IPS DF 6.9 (cell line): ENCODE measurements around the gene ZNG1C.
"Not testable (repeated sequence)": the region's sequence is repeated elsewhere in the genome, so short reads cannot be mapped to it uniquely, and the experiment has no call there.

ENCODE experiments used
- DNase-seq: peaks from one replicate; pipeline ENCODE4 v3.0.0-alpha.2; 2013; ENCODE audit warnings: low read depth, low spot score
- H3K27ac ChIP-seq: one replicate; pipeline ENCODE4 v1.5.1; 2013; ENCODE audit warnings: low read length, control low read depth
- H3K27me3 ChIP-seq: 2 replicates; pipeline ENCODE4 v1.6.1; 2013; ENCODE audit warnings: mild to moderate bottlenecking, low read length; ENCODE audit not compliant: control insufficient read depth, insufficient read depth
- H3K36me3 ChIP-seq: 2 replicates; pipeline ENCODE4 v1.6.1; 2013; ENCODE audit warnings: low read length; ENCODE audit not compliant: control insufficient read depth, insufficient read depth
- H3K4me1 ChIP-seq: 2 replicates; pipeline ENCODE4 v1.6.1; 2013; ENCODE audit warnings: low read length; ENCODE audit not compliant: control insufficient read depth, insufficient read depth
- H3K4me3 ChIP-seq: 2 replicates; pipeline ENCODE4 v1.5.1; 2013; ENCODE audit warnings: mild to moderate bottlenecking, low read length
- H3K9me3 ChIP-seq: 2 replicates; pipeline ENCODE4 v1.6.1; 2013; ENCODE audit warnings: low read length, inconsistent platforms; ENCODE audit not compliant: control insufficient read depth, insufficient read depth
- WGBS: extraction: QIAGEN DNeasy Blood & Tissue Kit; methylation state at CpG from one replicate; pipeline ENCODE4 v1.1.7; 2013; ENCODE audit warnings: mixed read lengths, missing lambda C conversion rate; ENCODE audit not compliant: insufficient read length, insufficient coverage; 5-methylcytosine and 5-hydroxymethylcytosine counted together

ZNG1C gene

DNA sequence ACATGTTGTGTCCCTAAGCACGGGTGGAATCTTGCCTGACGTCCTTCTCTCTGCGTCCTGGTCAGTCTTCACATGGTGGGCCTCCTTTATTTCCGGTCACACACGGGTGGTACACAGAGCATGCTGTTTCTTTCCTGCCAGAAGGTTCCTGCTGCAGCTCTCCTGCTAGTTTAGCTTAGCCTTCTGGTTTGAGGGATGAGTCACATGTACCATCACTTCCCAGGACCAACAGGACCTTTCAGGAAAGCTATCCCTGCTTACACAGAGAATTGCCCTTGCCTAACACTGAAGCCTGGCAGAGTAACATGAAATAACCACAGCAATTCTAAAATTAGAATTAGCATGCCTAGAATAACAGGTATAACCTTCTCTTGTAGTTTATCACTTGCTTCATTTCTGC lies 69.4 kb downstream of the ZNG1C start:
- H3K4me3 ChIP-seq, H3K36me3 ChIP-seq, H3K9me3 ChIP-seq, H3K27me3 ChIP-seq, DNase-seq, H3K27ac ChIP-seq, H3K4me1 ChIP-seq: not testable (repeated sequence)
- no CpG with 5 or more reads among the region's 5 CpGs for WGBS

GRCh38 chr9:68318209-68318608 lies 76.4 kb downstream of the ZNG1C start:
- H3K27me3 ChIP-seq, H3K4me1 ChIP-seq, H3K27ac ChIP-seq, H3K4me3 ChIP-seq, H3K9me3 ChIP-seq, H3K36me3 ChIP-seq, DNase-seq: not testable (repeated sequence)
- no CpG with 5 or more reads among the region's 10 CpGs for WGBS

GRCh38 chr9:68323749-68324148 lies 82.0 kb downstream of the ZNG1C start:
- H3K36me3 ChIP-seq, H3K4me1 ChIP-seq, H3K4me3 ChIP-seq, H3K27ac ChIP-seq, H3K9me3 ChIP-seq, H3K27me3 ChIP-seq, DNase-seq: not testable (repeated sequence)
- WGBS, result no CpG with 5 or more reads among the region's 24 CpGs

DNA sequence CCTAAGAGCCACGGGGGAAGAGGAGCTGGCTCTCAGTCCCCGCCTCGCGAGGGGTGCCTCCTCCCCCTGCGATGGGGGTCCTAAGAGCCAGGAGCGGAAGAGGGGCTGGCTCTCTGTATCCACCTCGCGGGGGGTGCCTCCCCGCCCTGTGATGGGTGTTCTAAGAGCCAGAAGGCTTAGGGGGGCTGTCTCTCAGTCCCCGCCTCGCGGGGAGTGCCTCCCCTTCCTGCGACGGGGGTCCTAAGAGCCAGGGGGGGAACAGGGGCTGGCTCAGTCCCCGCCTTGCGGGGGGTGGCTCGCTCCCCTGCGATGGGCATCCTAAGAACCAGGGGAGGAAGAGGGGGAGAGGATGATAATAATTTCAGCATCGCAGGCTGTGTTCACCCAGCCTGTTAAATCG lies 82.7 kb downstream of the ZNG1C start:
- not testable (repeated sequence) for H3K27me3 ChIP-seq, H3K4me3 ChIP-seq, H3K27ac ChIP-seq, H3K36me3 ChIP-seq, H3K4me1 ChIP-seq, H3K9me3 ChIP-seq, DNase-seq
- WGBS, result no CpG with 5 or more reads among the region's 20 CpGs

DNA sequence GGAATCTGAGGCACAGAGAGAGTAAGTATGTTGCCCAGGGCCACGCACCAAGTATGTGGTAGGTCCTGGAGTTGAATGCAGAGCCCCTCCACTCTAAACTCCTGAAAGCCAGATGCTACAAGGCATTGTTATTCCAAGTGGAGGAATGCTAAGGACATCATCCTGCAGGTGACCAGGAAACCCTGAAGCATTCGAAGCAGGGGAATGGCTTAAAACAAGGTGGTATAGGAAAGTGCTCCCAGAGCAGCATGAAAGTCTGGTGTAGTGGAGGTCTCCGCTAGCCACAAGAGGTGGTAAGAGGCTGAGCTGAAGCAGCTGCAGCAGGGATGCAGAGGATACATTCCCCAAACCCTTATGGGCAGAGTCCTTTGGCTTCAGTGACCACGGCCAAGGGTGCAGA lies 87.3 kb downstream of the ZNG1C start:
- H3K36me3 ChIP-seq, H3K4me1 ChIP-seq, H3K27me3 ChIP-seq, H3K4me3 ChIP-seq, H3K27ac ChIP-seq, DNase-seq, H3K9me3 ChIP-seq: not testable (repeated sequence)
- no CpG with 5 or more reads among the region's 4 CpGs for WGBS

GRCh38 chr9:68330531-68331173 lies 88.9 kb downstream of the ZNG1C start:
- no CpG with 5 or more reads among the region's 11 CpGs for WGBS
- not testable (repeated sequence) for H3K9me3 ChIP-seq, H3K27me3 ChIP-seq, DNase-seq, H3K4me3 ChIP-seq, H3K36me3 ChIP-seq, H3K4me1 ChIP-seq, H3K27ac ChIP-seq

- not testable (repeated sequence) for DNase-seq, H3K27me3 ChIP-seq, H3K9me3 ChIP-seq, H3K36me3 ChIP-seq, H3K27ac ChIP-seq, H3K4me3 ChIP-seq, H3K4me1 ChIP-seq
- WGBS, result no CpG with 5 or more reads among the region's 1 CpG
Measured at GRCh38 chr9:68332122-68332521, 90.3 kb downstream of the ZNG1C start.

DNA sequence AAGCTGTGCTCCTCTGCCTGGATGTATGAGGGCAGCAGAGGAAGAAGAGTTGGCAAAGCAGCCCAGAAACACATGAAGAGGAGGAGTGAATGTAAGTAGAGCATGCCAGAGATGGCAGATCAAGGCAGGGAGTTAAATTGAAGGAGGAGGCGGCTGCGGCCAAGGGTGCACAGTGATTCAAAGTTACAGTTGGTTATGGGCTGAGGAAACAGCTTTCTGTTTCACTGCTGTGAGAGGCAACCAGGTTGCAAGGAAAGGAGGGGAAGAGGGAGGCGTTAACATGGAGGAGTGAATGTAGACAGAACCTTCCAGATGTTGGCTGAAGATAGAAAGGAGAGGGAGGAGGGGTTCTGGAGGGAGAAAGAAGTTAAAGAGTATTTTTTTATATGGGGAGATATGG lies 94.2 kb downstream of the ZNG1C start:
- H3K4me1 ChIP-seq, H3K27me3 ChIP-seq, H3K27ac ChIP-seq, H3K4me3 ChIP-seq, H3K9me3 ChIP-seq, DNase-seq, H3K36me3 ChIP-seq: not testable (repeated sequence)
- no CpG with 5 or more reads among the region's 3 CpGs for WGBS

DNA sequence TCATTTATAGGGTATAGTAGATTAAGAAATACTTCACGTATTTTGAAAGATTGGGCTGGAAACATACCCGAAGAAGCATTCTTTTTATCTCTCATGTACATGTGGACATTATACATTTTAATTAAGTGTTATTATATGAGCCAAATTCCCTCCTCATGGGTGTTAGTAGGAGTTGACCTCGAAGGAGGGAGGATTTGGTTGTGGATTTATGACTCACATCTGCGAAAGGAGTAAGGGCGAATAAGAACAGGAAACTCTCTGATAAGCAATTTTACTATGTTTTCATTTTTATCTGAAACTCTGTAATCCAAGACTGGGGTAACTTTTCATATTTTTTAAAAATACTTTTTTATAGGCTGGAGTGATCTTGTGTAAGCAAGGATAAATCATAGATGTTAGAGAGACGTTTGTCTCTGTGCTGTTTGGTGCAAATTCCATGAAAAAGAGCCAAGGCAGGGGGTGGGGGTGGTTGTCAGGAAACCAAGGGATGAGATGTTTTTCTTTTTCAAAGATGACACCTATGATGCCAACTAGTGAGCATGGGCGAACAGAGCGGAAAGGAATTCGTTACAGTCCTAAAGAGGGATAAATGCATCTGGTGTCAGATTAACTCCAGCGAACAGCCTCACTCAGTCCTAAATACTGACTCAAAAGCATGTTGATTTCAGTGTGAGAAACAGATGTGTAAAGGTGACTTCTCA lies 95.0 kb downstream of the ZNG1C start:
- not testable (repeated sequence) for H3K4me3 ChIP-seq, H3K27ac ChIP-seq, H3K36me3 ChIP-seq, H3K9me3 ChIP-seq, H3K27me3 ChIP-seq, DNase-seq, H3K4me1 ChIP-seq
- WGBS, result no CpG with 5 or more reads among the region's 10 CpGs

- no CpG with 5 or more reads among the region's 7 CpGs for WGBS
- H3K36me3 ChIP-seq, H3K4me3 ChIP-seq, H3K9me3 ChIP-seq, H3K27ac ChIP-seq, H3K27me3 ChIP-seq, DNase-seq, H3K4me1 ChIP-seq: not testable (repeated sequence)
Measured at GRCh38 chr9:68338000-68338399, 96.2 kb downstream of the ZNG1C start.
